DMS79 treated with DMSO at 0.1 percent for 48 hours (cell line): ENCODE measurements around the gene CUX1.
"Not testable (repeated sequence)": the region's sequence is repeated elsewhere in the genome, so short reads cannot be mapped to it uniquely, and the experiment has no call there.

Experiments used
- DNase-seq: peaks from one replicate; lab custom pipeline; 2025; lab: John Stamatoyannopoulos, UW

CUX1 gene

GRCh38 chr7:101984133-101984879 lies 166.9 kb downstream of the CUX1 start:
- DNase-seq: no peak

GRCh38 chr7:101985057-101985902 lies 167.9 kb downstream of the CUX1 start:
- no peak for DNase-seq

GRCh38 chr7:101985903-101986734 lies 168.7 kb downstream of the CUX1 start:
- peak; percentile 56 for DNase-seq

GRCh38 chr7:101987494-101987893 lies 170.1 kb downstream of the CUX1 start:
- DNase-seq: no peak

GRCh38 chr7:101988060-101988459 lies 170.6 kb downstream of the CUX1 start:
- DNase-seq: not testable (repeated sequence)

GRCh38 chr7:101988513-101988912 lies 171.1 kb downstream of the CUX1 start:
- DNase-seq: no peak

GRCh38 chr7:101989101-101989500 lies 171.7 kb downstream of the CUX1 start:
- no peak for DNase-seq

GRCh38 chr7:101990811-101991418 lies 173.5 kb downstream of the CUX1 start:
- DNase-seq: no peak

- no peak for DNase-seq
Observed at GRCh38 chr7:101991860-101992259, 174.4 kb downstream of the CUX1 start.

GRCh38 chr7:101993311-101993710 lies 175.9 kb downstream of the CUX1 start:
- DNase-seq: no peak

GRCh38 chr7:101995121-101995520 lies 177.7 kb downstream of the CUX1 start:
- DNase-seq: no peak

GRCh38 chr7:101996131-101996691 lies 178.8 kb downstream of the CUX1 start:
- no peak for DNase-seq

GRCh38 chr7:101996876-101997275 lies 179.4 kb downstream of the CUX1 start:
- DNase-seq: no peak

GRCh38 chr7:101998029-101998905 lies 180.8 kb downstream of the CUX1 start:
- DNase-seq: no peak

- DNase-seq: no peak
Observed at GRCh38 chr7:101998906-101999240, 181.4 kb downstream of the CUX1 start.

GRCh38 chr7:101999393-101999792 lies 182.0 kb downstream of the CUX1 start:
- DNase-seq: no peak

GRCh38 chr7:102000123-102000522 lies 182.7 kb downstream of the CUX1 start:
- no peak for DNase-seq

GRCh38 chr7:102004229-102004628 lies 186.8 kb downstream of the CUX1 start:
- no peak for DNase-seq

GRCh38 chr7:102004848-102005247 lies 187.4 kb downstream of the CUX1 start:
- DNase-seq: peak; percentile 76

GRCh38 chr7:102005933-102006480 lies 188.6 kb downstream of the CUX1 start:
- no peak for DNase-seq
